IMR-90 (cell line): Measurements from ENCODE around the gene IRF2. TPM values are rescaled to one million over a fixed set of nuclear protein-coding genes. Genes with fewer than 3 reads are reported as not detected.
A peak's percentile ranks its signal among the peaks of the same experiment; 100 is the strongest.

Experiments used
- ATAC-seq: fragments of 200-7000 bp; cut with Tn5 transposase; 2 replicates; pipeline ENCODE4 v1.9.1; 2020; ENCODE audit warnings: low read depth, mild to moderate bottlenecking, moderate library complexity
- BruUV-seq: library from RNA; stranded (reverse); fragments of 400-500 nt; replicated peaks from 2 replicates; lab custom pipeline; 2021; lab: Mats Ljungman, UMichigan
- CTCF ChIA-PET: fragments of 300-600 bp; formaldehyde crosslinking; extraction: SDS; loops from one replicate; lab custom pipeline; 2021; ENCODE audit warnings: antibody characterized with exemption; lab: Yijun Ruan, JAX
- POLR2A ChIA-PET: fragments of 300-600 bp; sonication (Branson Sonifier 250); formaldehyde crosslinking; loops from one replicate; lab custom pipeline; 2022; ENCODE audit warnings: antibody characterized with exemption; ENCODE audit not compliant: unreplicated experiment; lab: Charles Lee
- DNase-seq: peaks from one replicate; pipeline ENCODE4 v3.0.0; 2013
- H2AFZ ChIP-seq: replicated peaks from 2 replicates; pipeline ENCODE3; 2013; ENCODE audit warnings: low read length, mild to moderate bottlenecking; ENCODE audit not compliant: poor library complexity
- H2AK5ac ChIP-seq: 2 replicates; pipeline ENCODE4 v1.6.1; 2013; ENCODE audit warnings: low read depth, low read length, inconsistent platforms
- H2AK9ac ChIP-seq: replicated peaks from 2 replicates; pipeline ENCODE3; 2013; ENCODE audit warnings: mild to moderate bottlenecking, low read depth, low read length, moderate library complexity; ENCODE audit not compliant: poor library complexity
- H2BK120ac ChIP-seq: 2 replicates; pipeline ENCODE4 v1.6.1; 2013; ENCODE audit warnings: low read depth, low read length, inconsistent platforms
- H2BK15ac ChIP-seq: 3 replicates; pipeline ENCODE4 v1.6.1; 2013; ENCODE audit warnings: low read depth, low read length, inconsistent platforms
- H2BK20ac ChIP-seq: 2 replicates; pipeline ENCODE4 v1.6.1; 2013; ENCODE audit warnings: low read depth, mild to moderate bottlenecking, inconsistent platforms, low read length, moderate library complexity
- H2BK5ac ChIP-seq: 2 replicates; pipeline ENCODE4 v1.6.1; 2013; ENCODE audit warnings: mild to moderate bottlenecking, low read depth, low read length, inconsistent platforms; ENCODE audit not compliant: poor library complexity, severe bottlenecking
- H3K14ac ChIP-seq: replicated peaks from 2 replicates; pipeline ENCODE4 v1.6.1; 2013; ENCODE audit warnings: low read depth, low read length, inconsistent platforms
- H3K18ac ChIP-seq: 2 replicates; pipeline ENCODE4 v1.6.1; 2013; ENCODE audit warnings: low read depth, low read length, control low read depth
- H3K23ac ChIP-seq: 2 replicates; pipeline ENCODE4 v1.6.1; 2013; ENCODE audit warnings: low read depth, low read length, inconsistent platforms
- H3K27ac ChIP-seq: 2 replicates; pipeline ENCODE4 v1.5.1; 2013; ENCODE audit warnings: mild to moderate bottlenecking, control low read depth, low read length; ENCODE audit not compliant: insufficient read depth
- H3K27me3 ChIP-seq: 2 replicates; pipeline ENCODE4 v1.6.1; 2013; ENCODE audit warnings: low read length; ENCODE audit not compliant: control insufficient read depth, insufficient read depth
- H3K36me3 ChIP-seq: 2 replicates; pipeline ENCODE4 v1.6.1; 2013; ENCODE audit warnings: low read length, mixed read lengths; ENCODE audit not compliant: control insufficient read depth, insufficient read depth
- H3K4ac ChIP-seq: 2 replicates; pipeline ENCODE4 v1.6.1; 2013; ENCODE audit warnings: low read depth, low read length, inconsistent platforms
- H3K4me1 ChIP-seq: 2 replicates; pipeline ENCODE4 v1.6.1; 2013; ENCODE audit warnings: low read length, mixed read lengths; ENCODE audit not compliant: control insufficient read depth, insufficient read depth
- H3K4me2 ChIP-seq: 2 replicates; pipeline ENCODE4 v1.6.1; 2013; ENCODE audit warnings: low read depth, mild to moderate bottlenecking, control low read depth, low read length, moderate library complexity
- H3K4me3 ChIP-seq: 2 replicates; pipeline ENCODE4 v1.5.1; 2013; ENCODE audit warnings: low read depth, mild to moderate bottlenecking, control low read depth, low read length, moderate library complexity; ENCODE audit not compliant: insufficient read depth
- H3K56ac ChIP-seq: 2 replicates; pipeline ENCODE4 v1.6.1; 2013; ENCODE audit warnings: low read length, inconsistent platforms; ENCODE audit not compliant: insufficient read depth; ENCODE audit errors: extremely low read depth
- H3K79me1 ChIP-seq, 2 experiments: 2 replicates each; pipeline ENCODE4 v1.6.1; 2013; ENCODE audit warnings: low read length in 2 of 2, inconsistent platforms in 1 of 2, low read depth in 1 of 2
- H3K9ac ChIP-seq: 2 replicates; pipeline ENCODE4 v1.6.1; 2013; ENCODE audit warnings: low read depth, low read length, control low read depth
- H3K9me1 ChIP-seq: 2 replicates; pipeline ENCODE4 v1.6.1; 2013; ENCODE audit warnings: low read length, inconsistent platforms; ENCODE audit not compliant: insufficient read depth
- H3K9me3 ChIP-seq: 2 replicates; pipeline ENCODE4 v1.6.1; 2013; ENCODE audit warnings: low read length; ENCODE audit not compliant: control insufficient read depth, insufficient read depth
- H4K20me1 ChIP-seq: 2 replicates; pipeline ENCODE4 v1.6.1; 2013; ENCODE audit warnings: low read length, inconsistent platforms; ENCODE audit not compliant: insufficient read depth
- H4K5ac ChIP-seq: 2 replicates; pipeline ENCODE4 v1.6.1; 2013; ENCODE audit warnings: mild to moderate bottlenecking, low read depth, low read length, control low read depth
- H4K8ac ChIP-seq, 2 experiments: 2 replicates each; pipeline ENCODE4 v1.6.1; 2013; ENCODE audit warnings: low read depth in 2 of 2, low read length in 2 of 2, control low read depth in 1 of 2, inconsistent platforms in 1 of 2
- H4K91ac ChIP-seq: 2 replicates; pipeline ENCODE4 v1.6.1; 2013; ENCODE audit warnings: low read depth, low read length, inconsistent platforms; ENCODE audit not compliant: insufficient read depth
- BHLHE40 ChIP-seq: fragments of 150-350 bp; IDR thresholded peaks from 2 replicates; pipeline ENCODE4 v1.6.1; 2016; ENCODE audit warnings: mild to moderate bottlenecking, low read depth, low read length
- CEBPB ChIP-seq: IDR thresholded peaks from 2 replicates; pipeline ENCODE4 v1.6.1; 2012; ENCODE audit warnings: low read depth, low read length, improper control_type of control experiment
- FOS ChIP-seq: fragments of 150-350 bp; IDR thresholded peaks from 2 replicates; pipeline ENCODE4 v1.6.1; 2016; ENCODE audit warnings: low read depth, low read length
- MAFK ChIP-seq: IDR thresholded peaks from 2 replicates; pipeline ENCODE4 v1.6.1; 2012; ENCODE audit warnings: low read depth, low read length, improper control_type of control experiment
- NFE2L2 ChIP-seq: fragments of 150-350 bp; IDR thresholded peaks from 2 replicates; pipeline ENCODE4 v1.6.1; 2016; ENCODE audit warnings: low read depth, mild to moderate bottlenecking, low read length
- POLR2A ChIP-seq: IDR thresholded peaks from 2 replicates; pipeline ENCODE4 v1.6.1; 2012; ENCODE audit warnings: mild to moderate bottlenecking, low read depth, low read length
- RAD21 ChIP-seq: IDR thresholded peaks from 2 replicates; pipeline ENCODE4 v1.6.1; 2012; ENCODE audit warnings: low read length, improper control_type of control experiment
- RCOR1 ChIP-seq: IDR thresholded peaks from 2 replicates; pipeline ENCODE4 v1.6.1; 2012; ENCODE audit warnings: mild to moderate bottlenecking, low read length, improper control_type of control experiment; ENCODE audit not compliant: insufficient replicate concordance
- WGBS, 2 experiments: methylation state at CpG; one replicate each; pipeline versions ENCODE4 v1.1.5 to v1.1.7; 2013; ENCODE audit warnings: missing lambda C conversion rate in 2 of 2; ENCODE audit not compliant: insufficient read length in 1 of 2; ENCODE audit errors: extremely low coverage in 2 of 2; 5-methylcytosine and 5-hydroxymethylcytosine counted together
- dilution Hi-C: fragments of 300-500 bp; cut with HindIII; formaldehyde crosslinking; loops from one replicate; pipeline ENCODE4 v1.14.3; 2018; ENCODE audit warnings: low sequenced_read_pairs; ENCODE audit not compliant: unreplicated experiment
- in situ Hi-C: fragments of 300-500 bp; cut with MboI; formaldehyde crosslinking; loops from 3 replicates; pipeline ENCODE4 v1.14.3; 2019; ENCODE audit warnings: low sequenced_read_pairs, inconsistent platforms, mixed read lengths
- intact Hi-C: fragments of 100-400 bp; cut with micrococcal nuclease; formaldehyde crosslinking; loops from 2 replicates; pipeline ENCODE4 v1.10.0; 2022
- polyA plus RNA-seq, 3 experiments: library from polyadenylated mRNA; depleted of rRNA; stranded (reverse); fragments of >200 nt; gene quantifications; 2 replicates each; pipeline ENCODE4 v1.2.3, GENCODE V29; 2012; ENCODE audit warnings: low replicate concordance in 1 of 3
- total RNA-seq: library from RNA; depleted of rRNA; stranded (reverse); fragments of >200 nt; gene quantifications from 2 replicates; pipeline ENCODE4 v1.2.3, GENCODE V29; 2012
- TF ChIP-seq, protein P1 (sequence below): fragments of 150-350 bp; IDR thresholded peaks from 2 replicates; pipeline ENCODE4 v1.6.1; 2016; ENCODE audit warnings: low read depth, mild to moderate bottlenecking, low read length, moderate library complexity, borderline replicate concordance
- TF ChIP-seq, protein P2 (sequence below): fragments of 150-350 bp; IDR thresholded peaks from 2 replicates; pipeline ENCODE4 v1.6.1; 2017; ENCODE audit warnings: mild to moderate bottlenecking, antibody characterized with exemption, low read length, low read depth

IRF2 gene
- total and polyA plus RNA-seq, 2 of the 4 experiments (the other 2 are of a cell fraction): 16.5 to 21.9 TPM

GRCh38 chr4:184400891-184401290, 73.5 kb downstream of the IRF2 start:
- no peaks in the 10 kb centered on the region for H3K27me3 ChIP-seq
- TF ChIP-seq RAD21: no peak
- TF ChIP-seq BHLHE40: no peak
- no peak for TF ChIP-seq POLR2A
- TF ChIP-seq, protein P1, sequence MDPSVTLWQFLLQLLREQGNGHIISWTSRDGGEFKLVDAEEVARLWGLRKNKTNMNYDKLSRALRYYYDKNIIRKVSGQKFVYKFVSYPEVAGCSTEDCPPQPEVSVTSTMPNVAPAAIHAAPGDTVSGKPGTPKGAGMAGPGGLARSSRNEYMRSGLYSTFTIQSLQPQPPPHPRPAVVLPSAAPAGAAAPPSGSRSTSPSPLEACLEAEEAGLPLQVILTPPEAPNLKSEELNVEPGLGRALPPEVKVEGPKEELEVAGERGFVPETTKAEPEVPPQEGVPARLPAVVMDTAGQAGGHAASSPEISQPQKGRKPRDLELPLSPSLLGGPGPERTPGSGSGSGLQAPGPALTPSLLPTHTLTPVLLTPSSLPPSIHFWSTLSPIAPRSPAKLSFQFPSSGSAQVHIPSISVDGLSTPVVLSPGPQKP: no peak
- TF ChIP-seq CEBPB: no peak
- no peak for TF ChIP-seq FOS
- no peak for TF ChIP-seq RCOR1
- TF ChIP-seq MAFK: no peak
- TF ChIP-seq, protein P2, sequence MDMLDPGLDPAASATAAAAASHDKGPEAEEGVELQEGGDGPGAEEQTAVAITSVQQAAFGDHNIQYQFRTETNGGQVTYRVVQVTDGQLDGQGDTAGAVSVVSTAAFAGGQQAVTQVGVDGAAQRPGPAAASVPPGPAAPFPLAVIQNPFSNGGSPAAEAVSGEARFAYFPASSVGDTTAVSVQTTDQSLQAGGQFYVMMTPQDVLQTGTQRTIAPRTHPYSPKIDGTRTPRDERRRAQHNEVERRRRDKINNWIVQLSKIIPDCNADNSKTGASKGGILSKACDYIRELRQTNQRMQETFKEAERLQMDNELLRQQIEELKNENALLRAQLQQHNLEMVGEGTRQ: no peak
- TF ChIP-seq NFE2L2: no peak
- H3K4me2 ChIP-seq: peak overlapping the region; percentile 14; the same call in 1 of the 2 replicates
- peak overlapping the region; percentile 86; the same call in 1 of the 2 replicates for H3K27ac ChIP-seq
- peak overlapping the region; percentile 67 for H3K4ac ChIP-seq
- H3K4me1 ChIP-seq: peaks cover 11% of the 10 kb centered on the region
- no TSS peak for BruUV-seq
- no peak overlapping the region for H2AK9ac ChIP-seq
- in situ Hi-C loops: no loop called here
- H3K9me3 ChIP-seq: 0 out of 2 replicates have a peak, but pooled peaks cover 2% of the 10 kb centered on the region
- H3K18ac ChIP-seq: peak overlapping the region; percentile 91
- no peak overlapping the region for H3K56ac ChIP-seq
- peak overlapping the region; percentile 61; the same call in 1 of the 2 replicates for H2BK120ac ChIP-seq
- peaks cover 11% of the 10 kb centered on the region; the same call in 1 of the 2 replicates for H3K9me1 ChIP-seq
- peak overlapping the region; percentile 41 for H3K14ac ChIP-seq
- no peak overlapping the region for H2AFZ ChIP-seq
- H2AK5ac ChIP-seq: peak overlapping the region; percentile 59
- dilution Hi-C loops: no loop called here
- peak overlapping the region; percentile 37; the same call in 1 of the 3 replicates for H2BK15ac ChIP-seq
- H4K8ac ChIP-seq: peak overlapping the region in 1 of 2 experiments; percentile 54; a peak in 2 of 4 replicates
- H4K91ac ChIP-seq: peak overlapping the region; percentile 64; the same call in 1 of the 2 replicates
- 100% methylated on average over 1 of the region's 8 CpGs; no CpG with 5 or more reads in 1 of the 2 experiments for WGBS, 2 experiments
- H3K4me3 ChIP-seq: no peak overlapping the region
- peak overlapping the region; percentile 84 for H2BK5ac ChIP-seq
- peak; percentile 19 for ATAC-seq
- no peak overlapping the region for H3K9ac ChIP-seq
- ChIA-PET CTCF (no interaction called here), POLR2A (no interaction called here)
- peak overlapping the region; percentile 49; the same call in 1 of the 2 replicates for H2BK20ac ChIP-seq
- H3K23ac ChIP-seq: peak overlapping the region; percentile 36; the same call in 1 of the 2 replicates
- H3K36me3 ChIP-seq: peaks cover 48% of the 10 kb centered on the region
- H4K5ac ChIP-seq: peak overlapping the region; percentile 61
- DNase-seq: no peak
- H3K79me1 ChIP-seq: peaks cover 5 to 29% of the 10 kb centered on the region in 2 experiments; a peak in 2 of 4 replicates
- intact Hi-C loops: loop anchor here (2.0 to 5.0 kb wide), 3 partner anchors 74 to 136 kb away; partner anchors contain the start of gene IRF2
- no peaks in the 10 kb centered on the region for H4K20me1 ChIP-seq
